GM12878 (cell line): ENCODE data around the gene SBF2. TPM values are rescaled to one million over a fixed set of nuclear protein-coding genes. Genes with fewer than 3 reads are reported as not detected.

Experiments
- ATAC-seq: fragments of 200-7000 bp; cut with Tn5 transposase; 3 replicates; pipeline ENCODE4 v1.9.1; 2020; ENCODE audit warnings: mild to moderate bottlenecking, moderate library complexity
- BruUV-seq: library from RNA; stranded (reverse); fragments of 400-500 nt; replicated peaks from 2 replicates; lab custom pipeline; 2021; lab: Mats Ljungman, UMichigan
- CTCF ChIA-PET: fragments of 300-600 bp; sonication (Branson Sonifier 250); formaldehyde crosslinking; extraction: SDS; loops from one replicate; lab custom pipeline; 2021; ENCODE audit warnings: inconsistent platforms; lab: Yijun Ruan, JAX
- POLR2A ChIA-PET: fragments of 350-600 bp; formaldehyde crosslinking; extraction: SDS; loops from one replicate; lab custom pipeline; 2021; ENCODE audit warnings: inconsistent platforms; lab: Charles Lee
- RAD21 ChIA-PET: fragments of 300-600 bp; sonication (Branson Sonifier 250); formaldehyde crosslinking; loops from one replicate; lab custom pipeline; 2023; ENCODE audit warnings: antibody characterized with exemption; ENCODE audit not compliant: unreplicated experiment; lab: Charles Lee
- SMC1A ChIA-PET: fragments of 300-600 bp; sonication (Branson Sonifier 250); formaldehyde crosslinking; loops from one replicate; lab custom pipeline; 2023; ENCODE audit not compliant: unreplicated experiment, uncharacterized antibody; lab: Charles Lee
- DNase-seq: peaks from one replicate; pipeline ENCODE4 v3.0.0-alpha.2; 2011; ENCODE audit warnings: low read depth, low spot score
- FAIRE-seq: peaks from 3 replicates; lab custom pipeline; 2011; peaks lifted over from hg19 to GRCh38; lab: Jason Lieb, UNC
- H2AFZ ChIP-seq: 2 replicates; pipeline ENCODE4 v1.6.0; 2011; ENCODE audit warnings: low read depth, low read length, control low read depth; ENCODE audit not compliant: control insufficient read depth
- H3K27ac ChIP-seq: 2 replicates; pipeline ENCODE4 v1.5.1; 2011; ENCODE audit warnings: control low read depth; ENCODE audit not compliant: control insufficient read depth, insufficient read depth
- H3K27me3 ChIP-seq, 2 experiments: replicated peaks in 1 of 2; 2 replicates each; pipeline versions ENCODE4 v1.6.0 to v1.6.1; 2011; ENCODE audit warnings: low read length in 1 of 2; ENCODE audit not compliant: control insufficient read depth in 2 of 2, insufficient read depth in 2 of 2
- H3K36me3 ChIP-seq, 2 experiments: 2 replicates each; pipeline ENCODE4 v1.5.1; 2011; ENCODE audit warnings: low read length in 1 of 2; ENCODE audit not compliant: control insufficient read depth in 2 of 2, insufficient read depth in 2 of 2
- H3K4me1 ChIP-seq: 2 replicates; pipeline ENCODE4 v1.6.1; 2011; ENCODE audit warnings: mild to moderate bottlenecking, low read length, moderate library complexity, mixed read lengths; ENCODE audit not compliant: control insufficient read depth, insufficient read depth
- H3K4me2 ChIP-seq: 2 replicates; pipeline ENCODE4 v1.6.0; 2011; ENCODE audit warnings: control low read depth; ENCODE audit not compliant: control insufficient read depth, insufficient read depth
- H3K4me3 ChIP-seq: fragments of 200-600 bp; sonication (generic); 2 replicates; pipeline ENCODE4 v1.5.1; 2016
- H3K79me2 ChIP-seq: 2 replicates; pipeline ENCODE4 v1.6.0; 2011; ENCODE audit warnings: low read length; ENCODE audit not compliant: control insufficient read depth, insufficient read depth
- H3K9ac ChIP-seq: 2 replicates; pipeline ENCODE4 v1.8.0; 2011; ENCODE audit warnings: low read length, control low read depth, mixed read lengths; ENCODE audit not compliant: control insufficient read depth, insufficient read depth
- H3K9me3 ChIP-seq: replicated peaks from 3 replicates; pipeline ENCODE4 v1.5.1; 2011; ENCODE audit warnings: mild to moderate bottlenecking, low read length; ENCODE audit not compliant: control insufficient read depth, insufficient read depth
- H4K20me1 ChIP-seq: 2 replicates; pipeline ENCODE4 v1.6.0; 2011; ENCODE audit not compliant: control insufficient read depth, insufficient read depth
- ATF2 ChIP-seq: IDR thresholded peaks from 2 replicates; pipeline ENCODE4 v1.6.1; 2012; ENCODE audit warnings: low read length, inconsistent platforms
- BACH1 ChIP-seq: fragments of 450-650 bp; IDR thresholded peaks from 2 replicates; pipeline ENCODE4 v1.6.1; 2017; ENCODE audit warnings: mild to moderate bottlenecking, borderline replicate concordance
- BCL11A ChIP-seq: IDR thresholded peaks from 2 replicates; pipeline ENCODE4 v1.6.1; 2011; ENCODE audit warnings: low read depth, low read length
- BMI1 ChIP-seq: fragments of 450-650 bp; IDR thresholded peaks from 2 replicates; pipeline ENCODE4 v1.6.1; 2016; ENCODE audit warnings: mild to moderate bottlenecking, moderate library complexity, borderline replicate concordance
- CBX3 ChIP-seq: fragments of 200-600 bp; sonication (generic); IDR thresholded peaks from 2 replicates; pipeline ENCODE4 v1.6.1; 2016; ENCODE audit warnings: low read depth, borderline replicate concordance
- CBX5 ChIP-seq: sonication (generic); IDR thresholded peaks from 2 replicates; pipeline ENCODE4 v1.6.1; 2016; ENCODE audit warnings: low read depth, moderate library complexity, mild to moderate bottlenecking, inconsistent platforms
- CEBPB ChIP-seq, 2 experiments: fragments of 150-350 bp in 1 of 2; IDR thresholded peaks; 2 replicates each; pipeline ENCODE4 v1.6.1; 2012 to 2014; ENCODE audit warnings: low read depth in 2 of 2, low read length in 2 of 2, borderline replicate concordance in 1 of 2, inconsistent platforms in 1 of 2
- CHD2 ChIP-seq: IDR thresholded peaks from 2 replicates; pipeline ENCODE4 v1.6.1; 2011; ENCODE audit warnings: low read depth, low read length, improper control_type of control experiment, borderline replicate concordance
- IRF4 ChIP-seq: IDR thresholded peaks from 2 replicates; pipeline ENCODE4 v1.6.1; 2011; ENCODE audit warnings: low read depth, low read length
- MTA2 ChIP-seq: fragments of 450-650 bp; IDR thresholded peaks from 2 replicates; pipeline ENCODE4 v1.6.1; 2016; ENCODE audit warnings: low read depth, mild to moderate bottlenecking, moderate library complexity
- MYC ChIP-seq: IDR thresholded peaks from 2 replicates; pipeline ENCODE4 v1.6.1; 2011; ENCODE audit warnings: mild to moderate bottlenecking, low read length, moderate library complexity, inconsistent platforms; ENCODE audit not compliant: insufficient read depth, insufficient replicate concordance, insufficient read length, severe bottlenecking
- NBN ChIP-seq: fragments of 450-650 bp; IDR thresholded peaks from 2 replicates; pipeline ENCODE4 v1.6.1; 2016
- NRF1 ChIP-seq: conservative IDR thresholded peaks from 2 replicates; pipeline ENCODE4 v1.6.1; 2011; ENCODE audit warnings: mild to moderate bottlenecking, low read depth, low read length, improper control_type of control experiment
- PAX5 ChIP-seq: IDR thresholded peaks from 2 replicates; pipeline ENCODE4 v1.6.1; 2011; ENCODE audit warnings: low read depth, low read length, borderline replicate concordance
- PML ChIP-seq: IDR thresholded peaks from 2 replicates; pipeline ENCODE4 v1.6.1; 2012; ENCODE audit warnings: low read length, inconsistent platforms
- REST ChIP-seq: IDR thresholded peaks from 2 replicates; pipeline ENCODE4 v1.6.1; 2012; ENCODE audit warnings: mild to moderate bottlenecking, low read depth, low read length
- SIN3A ChIP-seq: IDR thresholded peaks from 2 replicates; pipeline ENCODE4 v1.6.1; 2012; ENCODE audit warnings: low read depth, low read length, improper control_type of control experiment
- SRF ChIP-seq, 2 experiments: IDR thresholded peaks; 2 replicates each; pipeline ENCODE4 v1.6.1; 2011; ENCODE audit warnings: low read depth in 2 of 2, low read length in 2 of 2, mild to moderate bottlenecking in 1 of 2, moderate library complexity in 1 of 2
- STAT1 ChIP-seq: fragments of 450-650 bp; conservative IDR thresholded peaks from 2 replicates; pipeline ENCODE4 v1.6.1; 2014; ENCODE audit warnings: antibody characterized with exemption, mild to moderate bottlenecking
- TCF12 ChIP-seq: IDR thresholded peaks from 2 replicates; pipeline ENCODE4 v1.6.1; 2011; ENCODE audit warnings: low read depth, mild to moderate bottlenecking, low read length
- WGBS: methylation state at CpG from one replicate; pipeline ENCODE4 v1.1.6; 2016; ENCODE audit warnings: low lambda C conversion rate; ENCODE audit not compliant: insufficient replicate concordance, insufficient coverage; ENCODE audit errors: missing lambda C conversion rate; 5-methylcytosine and 5-hydroxymethylcytosine counted together
- in situ Hi-C: fragments of 300-500 bp; cut with MboI; formaldehyde crosslinking; loops from 9 replicates; pipeline ENCODE4 v1.14.3; 2018; ENCODE audit warnings: mixed read lengths
- intact Hi-C: fragments of 100-400 bp; cut with micrococcal nuclease; formaldehyde crosslinking; loops from one replicate; pipeline ENCODE4 v1.14.2; 2022; ENCODE audit not compliant: unreplicated experiment
- polyA plus RNA-seq, 11 experiments: library from polyadenylated mRNA; depleted of rRNA in 4 of 11; unstranded in 6 of 11; stranded (reverse) in 5 of 11; fragments of >200 nt; fragmentation: Nextera tagmentation in 4 of 11; fragmentation: Illumina TruSeq in 1 of 11; extraction: Ambion mirVana in 4 of 11; extraction: Trizol in 1 of 11; gene quantifications; 1 replicate in 1 of 11; 2 replicates in 10 of 11; pipeline versions ENCODE4 v1.2.1 to v1.2.3, GENCODE V29; 2011 to 2016; ENCODE audit warnings: inconsistent platforms in 2 of 11, missing spikeins in 2 of 11, low read depth in 1 of 11
- total RNA-seq, 4 experiments: library from RNA; depleted of rRNA in 3 of 4; stranded (reverse); fragments of >200 nt in 3 of 4; fragmentation: Illumina TruSeq in 1 of 4; extraction: Trizol in 1 of 4; gene quantifications; 2 replicates each; pipeline versions ENCODE4 v1.2.1 to v1.2.3, GENCODE V29; 2013 to 2021

SBF2 gene
- total and polyA plus RNA-seq, 10 of the 15 experiments (the other 5 are each of a cell fraction or from before 2014, with no cell fraction given): 0.24 to 2.3 (median 1.1) TPM

- no peak for TF ChIP-seq PAX5
- TF ChIP-seq, all 136 proteins: peak for 0
Observed at GRCh38 chr11:10205928-10206327, 88.1 kb downstream of the SBF2 start (continued).

GRCh38 chr11:10204021-10204420 is 90.0 kb downstream of the SBF2 start:
- no peaks in the 10 kb centered on the region for H3K4me1 ChIP-seq
- in situ Hi-C loops (loop anchor here (10.0 kb wide), 1 partner anchor 531 kb away; no protein-coding TSS in a partner anchor), intact Hi-C loops (no loop called here)
- H3K4me2 ChIP-seq: no peak overlapping the region
- 22% methylated on average over 4 of the region's 4 CpGs for WGBS
- no TSS peak for BruUV-seq
- no peak overlapping the region for H3K4me3 ChIP-seq
- H3K27me3 ChIP-seq: peaks cover 0 to 5% of the 10 kb centered on the region in 2 experiments; a peak in 2 of 4 replicates
- FAIRE-seq: no peak
- SMC1A ChIA-PET: no interaction called here
- RAD21 ChIA-PET: interaction anchor here (0.6 to 2.0 kb wide), 2 partner anchors 104 to 194 kb away, joined by 3 to 12 read pairs; no protein-coding TSS in a partner anchor
- H4K20me1 ChIP-seq: no peaks in the 10 kb centered on the region
- TF ChIP-seq BMI1 (no peak), CEBPB (IDR thresholded peaks at IDR 0.05; ENCODE audit: borderline replicate concordance in 1 of 2, low read depth in 2 of 2, low read length in 2 of 2) (no peak), SRF (IDR thresholded peaks at IDR 0.05; ENCODE audit: low read depth in 2 of 2, low read length in 2 of 2) (no peak), ATF2 (no peak), SIN3A (no peak), CBX5 (no peak), REST (no peak), TCF12 (no peak), CHD2 (no peak), MTA2 (no peak), NRF1 (no peak), BACH1 (no peak), CBX3 (no peak), STAT1 (no peak), PML (no peak), NBN (no peak), IRF4 (no peak), MYC (no peak), BCL11A (no peak)
- no peak overlapping the region for H2AFZ ChIP-seq
- ATAC-seq: no peak
- CTCF ChIA-PET: interaction anchor here (0.7 to 2.0 kb wide), 3 partner anchors 104 to 976 kb away, joined by 3 to 11 read pairs (median 4); no protein-coding TSS in a partner anchor
- no peak overlapping the region for H3K9ac ChIP-seq
- H3K36me3 ChIP-seq: no peaks in the 10 kb centered on the region
- no peak overlapping the region for H3K27ac ChIP-seq
- no peak for DNase-seq
- POLR2A ChIA-PET: interaction anchor here (0.5 to 0.7 kb wide), 2 partner anchors 17 to 998 kb away, joined by 3 to 5 read pairs; no protein-coding TSS in a partner anchor
- peaks cover 2% of the 10 kb centered on the region; the same call in 2 of the 3 replicates for H3K9me3 ChIP-seq
- no peaks in the 10 kb centered on the region for H3K79me2 ChIP-seq
